ENCODE data around the gene MYH7. TPM values are rescaled to one million over a fixed set of nuclear protein-coding genes. Genes with fewer than 3 reads are reported as not detected.

MYH7 gene
- total and polyA plus RNA-seq, 2 of the 4 experiments (the other 2 are of a cell fraction), result not detected

GRCh38 chr14:23409966-23410635 is 25.4 kb downstream of the MYH7 start:
- Histone ChIP-seq H3K23ac (ENCODE audit: low read depth, low read length) (no peak overlapping the region), H3K14ac (replicated peaks; ENCODE audit: low read depth, low read length) (no peak overlapping the region), H2AFZ (replicated peaks; ENCODE audit: low read length, poor library complexity) (no peak overlapping the region), H4K91ac (ENCODE audit: insufficient read depth, low read depth, low read length) (no peak overlapping the region), H3K56ac (ENCODE audit: extremely low read depth, insufficient read depth, low read length) (no peak overlapping the region), H4K5ac (ENCODE audit: low read depth, low read length) (no peak overlapping the region), H4K20me1 (ENCODE audit: insufficient read depth, low read length) (no peaks in the 10 kb centered on the region), H3K4me2 (ENCODE audit: low read depth, low read length) (no peak overlapping the region), H2AK9ac (replicated peaks; ENCODE audit: low read depth, low read length, poor library complexity) (no peak overlapping the region), H2AK5ac (ENCODE audit: low read depth, low read length) (no peak overlapping the region), H3K27me3 (ENCODE audit: control insufficient read depth, insufficient read depth, low read length) (peaks cover 42% of the 10 kb centered on the region), H3K9ac (ENCODE audit: low read depth, low read length) (no peak overlapping the region), H3K9me3 (ENCODE audit: control insufficient read depth, insufficient read depth, low read length) (no peaks in the 10 kb centered on the region), H3K9me1 (ENCODE audit: insufficient read depth, low read length) (no peaks in the 10 kb centered on the region), H2BK120ac (ENCODE audit: low read depth, low read length) (no peak overlapping the region), H3K4me1 (ENCODE audit: control insufficient read depth, insufficient read depth, low read length) (no peaks in the 10 kb centered on the region), H3K79me1 (ENCODE audit: low read depth in 1 of 2, low read length in 2 of 2) (no peaks in the 10 kb centered on the region), H3K4ac (ENCODE audit: low read depth, low read length) (no peak overlapping the region), H3K27ac (ENCODE audit: insufficient read depth, low read length) (no peak overlapping the region), H2BK5ac (ENCODE audit: low read depth, low read length, poor library complexity, severe bottlenecking) (no peak overlapping the region), H4K8ac (ENCODE audit: low read depth in 2 of 2, low read length in 2 of 2) (no peak overlapping the region), H3K36me3 (ENCODE audit: control insufficient read depth, insufficient read depth, low read length) (no peaks in the 10 kb centered on the region), H3K18ac (ENCODE audit: low read depth, low read length) (no peak overlapping the region), H3K4me3 (ENCODE audit: insufficient read depth, low read depth, low read length) (no peak overlapping the region), H2BK15ac (ENCODE audit: low read depth, low read length) (no peak overlapping the region), H2BK20ac (ENCODE audit: low read depth, low read length) (no peak overlapping the region)
- in situ Hi-C loops (cut with MboI; ENCODE audit: low sequenced_read_pairs), result no loop called here
- DNase-seq (no peak), ATAC-seq (ENCODE audit: low read depth) (no peak)
- 64% methylated on average over 4 of the region's 14 CpGs; no CpG with 5 or more reads in 1 of the 2 experiments for WGBS, 2 experiments (ENCODE audit: extremely low coverage in 2 of 2, insufficient read length in 1 of 2)
- ChIA-PET CTCF (no interaction called here), POLR2A (ENCODE audit: unreplicated experiment) (no interaction called here)
- TF ChIP-seq MAZ (IDR thresholded peaks at IDR 0.05; ENCODE audit: borderline replicate concordance, low read depth, low read length), result no peak
- TF ChIP-seq, protein P1, sequence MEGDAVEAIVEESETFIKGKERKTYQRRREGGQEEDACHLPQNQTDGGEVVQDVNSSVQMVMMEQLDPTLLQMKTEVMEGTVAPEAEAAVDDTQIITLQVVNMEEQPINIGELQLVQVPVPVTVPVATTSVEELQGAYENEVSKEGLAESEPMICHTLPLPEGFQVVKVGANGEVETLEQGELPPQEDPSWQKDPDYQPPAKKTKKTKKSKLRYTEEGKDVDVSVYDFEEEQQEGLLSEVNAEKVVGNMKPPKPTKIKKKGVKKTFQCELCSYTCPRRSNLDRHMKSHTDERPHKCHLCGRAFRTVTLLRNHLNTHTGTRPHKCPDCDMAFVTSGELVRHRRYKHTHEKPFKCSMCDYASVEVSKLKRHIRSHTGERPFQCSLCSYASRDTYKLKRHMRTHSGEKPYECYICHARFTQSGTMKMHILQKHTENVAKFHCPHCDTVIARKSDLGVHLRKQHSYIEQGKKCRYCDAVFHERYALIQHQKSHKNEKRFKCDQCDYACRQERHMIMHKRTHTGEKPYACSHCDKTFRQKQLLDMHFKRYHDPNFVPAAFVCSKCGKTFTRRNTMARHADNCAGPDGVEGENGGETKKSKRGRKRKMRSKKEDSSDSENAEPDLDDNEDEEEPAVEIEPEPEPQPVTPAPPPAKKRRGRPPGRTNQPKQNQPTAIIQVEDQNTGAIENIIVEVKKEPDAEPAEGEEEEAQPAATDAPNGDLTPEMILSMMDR (conservative IDR thresholded peaks at IDR 0.05; ENCODE audit: low read depth, low read length), result no peak
- dilution Hi-C loops (cut with HindIII; ENCODE audit: low sequenced_read_pairs, unreplicated experiment), result no loop called here
- BruUV-seq (replicated peaks), result no TSS peak
- intact Hi-C loops (cut with micrococcal nuclease), result no loop called here
